Osteocyte (in vitro differentiated cells): Measurements from ENCODE around the gene CDH24. TPM values are rescaled to one million over a fixed set of nuclear protein-coding genes. Genes with fewer than 3 reads are reported as not detected.

ENCODE experiments used
- DNase-seq: peaks from one replicate; pipeline ENCODE4 v3.0.0; 2021; ENCODE audit warnings: mixed read lengths; ENCODE audit not compliant: unreplicated experiment; ENCODE audit errors: extremely low spot score
- H3K27ac Mint-ChIP-seq: one replicate; pipeline ENCODE4 v1.8.0; 2021; ENCODE audit warnings: mild to moderate bottlenecking, mixed read lengths; ENCODE audit not compliant: unreplicated experiment
- H3K27me3 Mint-ChIP-seq: one replicate; pipeline ENCODE4 v1.8.0; 2021; ENCODE audit warnings: mixed read lengths; ENCODE audit not compliant: unreplicated experiment
- H3K36me3 Mint-ChIP-seq: one replicate; pipeline ENCODE4 v1.8.0; 2021; ENCODE audit warnings: mixed read lengths; ENCODE audit not compliant: unreplicated experiment
- H3K4me1 Mint-ChIP-seq: one replicate; pipeline ENCODE4 v1.8.0; 2021; ENCODE audit warnings: mixed read lengths; ENCODE audit not compliant: unreplicated experiment
- H3K4me3 Mint-ChIP-seq: one replicate; pipeline ENCODE4 v1.8.0; 2021; ENCODE audit warnings: mild to moderate bottlenecking, moderate library complexity, mixed read lengths; ENCODE audit not compliant: unreplicated experiment
- H3K9me3 Mint-ChIP-seq: one replicate; pipeline ENCODE4 v1.8.0; 2021; ENCODE audit warnings: mixed read lengths; ENCODE audit not compliant: unreplicated experiment
- long read RNA-seq: library from polyadenylated mRNA; unstranded; transcript quantifications from one replicate; pipeline ENCODE4 v2.0.0, GENCODE V29; 2021
- total RNA-seq: library from RNA; stranded (reverse); gene quantifications from 2 replicates; pipeline ENCODE4 v1.2.1, GENCODE V29; 2021
- TF ChIP-seq, protein P1 (sequence below): fragments of 200-600 bp; sonication (generic); IDR thresholded peaks from 2 replicates; pipeline ENCODE4 v1.5.0; 2021; ENCODE audit warnings: antibody characterized with exemption, mild to moderate bottlenecking, moderate library complexity

The CDH24 gene
- 13.3 and 13.7 TPM in 2 replicates for total RNA-seq
- long read RNA-seq, result 0 reads

DNA sequence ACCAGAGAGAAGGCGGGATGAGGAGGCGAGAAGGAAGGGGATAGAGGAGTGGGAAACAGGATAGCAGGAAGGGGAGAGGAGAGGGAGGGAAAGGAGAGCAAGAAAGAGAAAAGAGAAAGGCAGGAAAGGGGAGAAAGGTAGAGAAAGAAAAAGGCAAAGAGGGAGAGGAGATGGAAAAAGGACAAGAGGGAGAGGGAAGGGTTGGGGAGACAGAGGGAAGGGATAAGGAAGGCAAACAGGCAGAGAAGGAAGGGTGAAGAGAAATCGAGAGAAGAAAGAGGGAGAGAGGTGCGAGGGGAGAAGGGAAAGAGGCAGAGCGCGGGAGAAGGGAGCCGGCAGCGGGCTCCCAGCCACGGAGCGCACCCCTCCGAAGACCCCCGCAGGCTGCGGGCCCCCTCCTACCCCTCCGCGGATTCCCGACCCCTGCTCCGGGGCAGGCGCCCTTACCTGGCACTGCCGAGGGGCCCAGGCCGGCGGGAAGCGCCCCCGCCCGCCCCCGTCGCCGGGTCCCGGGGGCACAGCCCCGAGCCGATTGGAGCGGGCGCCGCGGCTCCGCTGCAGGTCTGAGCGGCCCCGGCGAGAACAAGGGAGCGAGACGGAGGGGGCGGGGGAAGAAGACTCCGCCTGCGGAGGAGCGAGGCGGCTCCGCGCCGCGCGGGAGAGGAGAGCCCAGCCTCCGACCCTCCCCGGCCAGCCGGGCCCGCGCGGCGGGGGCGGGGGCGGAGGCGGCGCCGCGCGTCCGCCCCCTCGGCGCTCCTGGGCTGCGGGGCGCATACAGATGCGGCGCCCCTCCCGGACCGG lies at the start of gene CDH24:
CDH24 (minus strand) TSS at position 565 of the 801 bp plus-strand sequence. CDS start 1,787 bp downstream, outside the sequence.
- TF ChIP-seq, protein P1, sequence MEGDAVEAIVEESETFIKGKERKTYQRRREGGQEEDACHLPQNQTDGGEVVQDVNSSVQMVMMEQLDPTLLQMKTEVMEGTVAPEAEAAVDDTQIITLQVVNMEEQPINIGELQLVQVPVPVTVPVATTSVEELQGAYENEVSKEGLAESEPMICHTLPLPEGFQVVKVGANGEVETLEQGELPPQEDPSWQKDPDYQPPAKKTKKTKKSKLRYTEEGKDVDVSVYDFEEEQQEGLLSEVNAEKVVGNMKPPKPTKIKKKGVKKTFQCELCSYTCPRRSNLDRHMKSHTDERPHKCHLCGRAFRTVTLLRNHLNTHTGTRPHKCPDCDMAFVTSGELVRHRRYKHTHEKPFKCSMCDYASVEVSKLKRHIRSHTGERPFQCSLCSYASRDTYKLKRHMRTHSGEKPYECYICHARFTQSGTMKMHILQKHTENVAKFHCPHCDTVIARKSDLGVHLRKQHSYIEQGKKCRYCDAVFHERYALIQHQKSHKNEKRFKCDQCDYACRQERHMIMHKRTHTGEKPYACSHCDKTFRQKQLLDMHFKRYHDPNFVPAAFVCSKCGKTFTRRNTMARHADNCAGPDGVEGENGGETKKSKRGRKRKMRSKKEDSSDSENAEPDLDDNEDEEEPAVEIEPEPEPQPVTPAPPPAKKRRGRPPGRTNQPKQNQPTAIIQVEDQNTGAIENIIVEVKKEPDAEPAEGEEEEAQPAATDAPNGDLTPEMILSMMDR, result no peak
- Mint-ChIP-seq H3K9me3 (no peaks in the 10 kb centered on the region), H3K4me3 (peak within 1 kb of the TSS; percentile 81), H3K27ac (peak within 1 kb of the TSS; percentile 77), H3K4me1 (peaks cover 27% of the 10 kb centered on the region), H3K27me3 (no peaks in the 10 kb centered on the region), H3K36me3 (peaks cover 11% of the 10 kb centered on the region)
- DNase-seq, result no peak

DNA sequence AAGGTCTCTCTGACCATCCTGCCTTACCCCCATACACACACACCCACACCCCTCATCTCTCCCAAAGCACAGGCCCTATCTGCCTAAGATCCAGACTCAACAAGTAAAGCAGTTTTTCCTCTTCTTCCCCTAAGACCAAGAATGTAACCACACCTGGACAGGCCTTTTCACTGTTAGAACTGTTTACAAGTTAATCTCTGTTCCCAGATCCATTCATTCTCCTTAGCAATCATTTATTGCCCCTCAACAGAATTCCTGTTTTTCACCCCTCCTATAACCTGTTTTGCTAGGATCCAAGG lies 49.4 kb upstream of the CDH24 start:
- Mint-ChIP-seq H3K36me3 (no peaks in the 10 kb centered on the region), H3K4me1 (peaks cover 24% of the 10 kb centered on the region), H3K9me3 (no peaks in the 10 kb centered on the region), H3K27me3 (no peaks in the 10 kb centered on the region), H3K27ac (no peak overlapping the region), H3K4me3 (no peak overlapping the region)
- TF ChIP-seq, protein P1, result no peak
- DNase-seq, result no peak

- peak overlapping the region; percentile 66 for H3K27ac Mint-ChIP-seq
- peaks cover 2% of the 10 kb centered on the region for H3K36me3 Mint-ChIP-seq
- no peak overlapping the region for H3K4me3 Mint-ChIP-seq
- no peaks in the 10 kb centered on the region for H3K27me3 Mint-ChIP-seq
- no peak for DNase-seq
- no peaks in the 10 kb centered on the region for H3K9me3 Mint-ChIP-seq
- TF ChIP-seq, protein P1, result no peak
- H3K4me1 Mint-ChIP-seq, result peaks cover 24% of the 10 kb centered on the region
Observed at GRCh38 chr14:23105348-23105824, 48.1 kb upstream of the CDH24 start.

GRCh38 chr14:23104591-23105347 lies 47.4 kb upstream of the CDH24 start, which contains the start of gene CIROP:
Gene CIROP, minus strand, starts transcription at chr14:23104989. Its CDS starts 69 bp downstream, at chr14:23104920.
- Mint-ChIP-seq H3K4me1 (peaks cover 24% of the 10 kb centered on the region), H3K9me3 (no peaks in the 10 kb centered on the region), H3K4me3 (no peak within 1 kb of the TSS), H3K27me3 (no peaks in the 10 kb centered on the region), H3K27ac (peak within 1 kb of the TSS; percentile 66), H3K36me3 (peaks cover 3% of the 10 kb centered on the region)
- no peak for DNase-seq
- TF ChIP-seq, protein P1, result no peak

DNA sequence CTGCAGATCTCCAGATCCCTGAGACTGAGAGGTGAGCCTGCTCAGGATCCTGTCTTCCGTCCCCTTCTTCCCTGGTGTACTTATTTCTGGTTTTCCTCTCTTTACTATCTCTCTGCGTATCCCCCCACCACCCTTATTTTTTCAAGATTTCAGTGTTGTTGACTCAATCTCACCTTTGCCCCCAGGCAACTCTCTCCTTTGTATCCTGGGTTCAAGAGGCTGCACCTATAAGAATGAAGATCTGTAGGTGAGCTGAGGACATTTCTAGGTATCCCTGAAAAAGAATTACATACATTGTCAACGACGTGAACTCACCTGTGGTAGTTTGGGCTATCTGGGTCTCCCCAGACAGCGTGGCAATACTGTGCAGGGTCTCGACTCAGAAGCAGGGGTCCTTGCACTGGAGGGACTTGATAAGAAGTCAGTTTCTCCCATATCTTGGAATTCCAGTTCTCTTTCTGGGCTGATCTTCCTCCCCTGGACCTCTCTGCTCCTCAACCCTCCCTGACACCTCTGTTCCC lies 46.8 kb upstream of the CDH24 start:
- Mint-ChIP-seq H3K9me3 (no peaks in the 10 kb centered on the region), H3K27me3 (no peaks in the 10 kb centered on the region), H3K27ac (no peak overlapping the region), H3K36me3 (peaks cover 8% of the 10 kb centered on the region), H3K4me3 (no peak overlapping the region), H3K4me1 (peaks cover 24% of the 10 kb centered on the region)
- no peak for DNase-seq
- TF ChIP-seq, protein P1, result no peak
